Measurements from ENCODE around the gene LLGL1.
"Not testable (repeated sequence)": the region's sequence is repeated elsewhere in the genome, so short reads cannot be mapped to it uniquely, and the experiment has no call there.

Gene LLGL1

GRCh38 chr17:18194804-18195203, 30.6 kb upstream of the LLGL1 start:
- no peak for DNase-seq

- DNase-seq = no peak
Measured at GRCh38 chr17:18195246-18195645, 30.2 kb upstream of the LLGL1 start.

DNA sequence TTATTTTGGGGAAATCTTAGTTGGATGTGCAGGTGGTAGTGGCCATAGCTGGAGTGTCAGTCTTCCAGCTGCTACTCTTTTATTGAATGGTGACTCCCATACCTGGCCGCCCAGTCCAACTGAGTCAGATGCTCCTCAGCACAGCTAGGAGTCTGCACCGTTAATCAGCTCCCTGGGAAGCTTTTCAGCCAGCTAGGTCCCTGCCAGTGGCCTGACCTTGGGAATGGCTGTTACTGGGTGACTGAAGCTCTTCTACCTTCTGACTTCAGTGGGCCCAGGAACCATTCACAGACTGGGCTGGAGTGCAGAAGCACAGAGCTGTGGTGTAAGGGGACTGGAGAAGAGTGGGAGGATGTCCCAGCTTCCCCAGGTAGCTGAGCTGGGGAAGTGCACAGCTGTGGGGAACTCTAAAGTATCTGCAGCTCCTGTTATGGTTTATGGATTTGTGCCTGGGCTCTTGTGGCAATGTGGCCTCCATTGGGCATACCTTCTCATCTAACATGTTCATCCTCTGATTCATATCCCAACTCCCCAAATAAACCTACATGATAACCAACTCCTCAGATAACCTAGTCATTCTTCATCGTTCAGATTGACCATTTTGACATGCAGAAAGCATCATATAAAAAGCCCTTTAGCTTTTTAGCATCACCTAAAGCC, 27.8 kb upstream of the LLGL1 start:
- DNase-seq = no peak

DNA sequence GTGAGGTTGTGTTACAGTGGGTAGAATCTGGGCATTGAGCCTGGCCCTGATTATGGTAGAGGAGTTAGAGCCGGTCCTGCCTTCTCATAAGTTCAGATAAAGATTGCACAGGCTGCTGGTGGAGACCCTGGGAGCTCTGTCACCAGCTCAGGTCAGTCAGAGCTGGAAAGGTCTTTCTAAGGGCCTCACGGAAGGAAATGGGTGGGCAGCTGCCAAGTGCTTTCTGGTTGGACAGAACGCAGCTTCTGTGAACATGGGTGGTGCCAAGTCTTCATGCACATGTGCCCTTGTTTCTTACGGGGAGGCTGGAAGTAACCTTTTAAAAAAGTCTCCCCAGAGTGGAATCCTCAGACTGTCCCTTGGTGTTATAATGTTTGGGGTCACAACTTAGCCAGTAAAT, 26.9 kb upstream of the LLGL1 start:
- DNase-seq = no peak

- DNase-seq = no peak
Measured at GRCh38 chr17:18201108-18201507, 24.3 kb upstream of the LLGL1 start.

- no peak for DNase-seq
Measured at GRCh38 chr17:18203308-18203707, 22.1 kb upstream of the LLGL1 start.

DNA sequence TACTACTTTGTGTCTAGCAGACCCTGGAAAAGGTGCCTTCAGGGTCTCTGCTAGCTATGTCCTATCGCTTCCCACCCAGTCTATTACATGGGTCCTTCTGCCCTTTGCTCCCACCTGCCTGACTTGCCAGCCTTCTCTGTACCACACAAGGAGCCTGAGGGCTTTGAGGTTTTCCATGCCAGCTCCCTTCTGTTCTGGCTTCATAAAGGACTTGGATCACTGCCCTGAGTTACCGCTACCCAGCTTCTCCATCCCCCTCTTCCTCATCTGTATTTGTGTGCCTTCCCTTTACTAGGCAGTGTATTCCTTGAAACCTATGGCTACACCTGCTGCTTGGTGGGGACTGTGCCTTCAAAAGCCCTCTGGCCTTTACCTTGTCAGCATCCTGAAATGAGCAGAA, 19.6 kb upstream of the LLGL1 start:
- no peak for DNase-seq

DNA sequence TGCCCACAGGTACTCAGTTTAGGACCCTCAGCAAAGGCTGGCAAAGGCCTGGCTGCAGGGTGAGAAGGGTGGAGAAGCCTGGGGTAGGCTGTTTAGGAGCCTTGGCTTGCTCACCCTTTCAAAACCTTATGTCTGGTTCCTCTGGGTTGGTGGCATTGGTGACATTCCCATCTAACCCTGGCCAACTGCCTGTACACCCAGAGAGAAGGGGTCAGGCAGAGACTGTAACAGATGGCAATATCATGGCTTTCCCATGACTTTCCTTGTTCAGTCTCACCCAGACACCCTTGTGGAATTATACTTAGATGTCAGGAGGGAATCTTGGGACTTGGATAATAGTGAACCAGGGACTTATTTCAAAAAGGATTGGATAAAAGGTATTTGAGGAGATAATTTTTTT, 18.5 kb upstream of the LLGL1 start:
- no peak for DNase-seq

GRCh38 chr17:18208092-18208491, 17.3 kb upstream of the LLGL1 start:
- DNase-seq = no peak

DNA sequence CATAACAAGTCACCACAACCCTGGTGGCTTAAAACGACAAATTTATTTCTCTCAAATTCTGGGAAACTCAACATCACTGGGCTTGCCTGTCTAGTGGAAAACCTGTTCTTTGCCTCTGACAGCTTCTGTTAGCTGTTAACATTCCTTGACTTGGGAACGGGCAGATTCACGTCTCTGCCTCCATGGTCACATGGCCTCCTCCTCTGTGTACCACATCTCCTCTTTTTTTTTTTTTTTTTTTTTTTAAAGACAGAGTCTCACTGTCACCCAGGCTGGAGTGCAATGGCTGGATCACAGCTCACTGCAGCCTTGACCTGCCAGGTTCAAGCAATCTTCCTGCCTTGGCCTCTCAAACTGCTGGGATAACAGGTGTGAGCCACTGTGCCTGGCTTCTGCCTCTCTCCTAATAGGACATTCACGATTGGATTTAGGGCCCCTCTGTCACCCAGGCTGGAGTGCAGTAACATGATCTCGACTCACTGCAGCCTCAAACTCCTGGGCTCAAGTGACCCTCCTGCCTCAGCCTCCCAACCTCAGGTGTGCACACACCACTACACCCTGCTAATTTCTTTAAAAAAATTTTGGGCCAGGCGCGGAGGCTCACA, 11.7 kb upstream of the LLGL1 start:
- DNase-seq = no peak

DNA sequence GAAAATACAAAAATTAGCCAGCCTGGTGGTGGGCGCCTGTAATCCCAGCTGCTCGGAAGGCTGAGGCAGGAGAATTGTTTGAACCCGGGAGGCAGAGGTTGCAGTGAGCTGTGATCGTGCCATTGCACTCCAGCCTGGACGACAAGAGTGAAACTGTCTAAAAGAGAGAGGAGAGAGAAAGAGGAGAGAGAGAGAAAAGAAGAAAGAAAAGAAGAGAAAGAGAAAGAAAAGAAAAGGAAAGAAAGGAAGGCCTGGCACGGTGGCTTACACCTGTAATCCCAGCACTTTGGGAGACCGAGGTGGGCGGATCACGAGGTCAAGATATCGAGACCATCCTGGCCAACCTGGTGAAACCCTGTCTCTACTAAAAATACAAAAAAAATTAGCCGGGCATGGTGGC, 8.5 kb upstream of the LLGL1 start:
- DNase-seq = not testable (repeated sequence)

DNA sequence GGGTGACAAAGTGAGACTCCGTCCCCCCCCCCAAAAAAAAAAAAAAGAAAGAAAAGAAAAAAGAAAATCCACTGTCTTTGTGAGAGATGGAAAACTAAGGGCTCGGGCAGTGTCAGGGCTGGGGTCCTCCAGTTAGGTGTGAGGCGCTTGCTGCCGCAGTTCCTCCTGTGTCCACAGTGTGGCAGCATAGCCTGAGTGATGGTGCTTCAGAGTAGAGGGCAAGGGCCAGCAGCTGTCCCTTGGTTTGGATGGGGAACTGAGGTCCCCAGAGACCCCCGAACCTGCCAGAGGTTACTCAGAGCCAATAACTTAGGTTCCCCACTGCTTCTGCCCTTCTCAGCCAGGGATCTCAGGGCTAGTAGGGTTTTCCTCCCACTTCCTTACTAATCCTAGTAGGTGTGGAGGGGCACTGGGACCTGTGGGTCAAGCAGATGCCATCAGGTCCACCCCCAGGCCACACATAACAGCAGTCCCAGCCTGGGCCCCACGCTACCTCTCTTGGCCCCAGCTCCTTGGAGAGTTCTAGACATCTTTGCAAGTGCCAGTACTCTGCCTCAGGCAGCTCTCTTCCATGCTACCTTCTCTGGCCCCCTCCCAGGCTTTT, 7.9 kb upstream of the LLGL1 start:
- peak; percentile 50 for DNase-seq

DNA sequence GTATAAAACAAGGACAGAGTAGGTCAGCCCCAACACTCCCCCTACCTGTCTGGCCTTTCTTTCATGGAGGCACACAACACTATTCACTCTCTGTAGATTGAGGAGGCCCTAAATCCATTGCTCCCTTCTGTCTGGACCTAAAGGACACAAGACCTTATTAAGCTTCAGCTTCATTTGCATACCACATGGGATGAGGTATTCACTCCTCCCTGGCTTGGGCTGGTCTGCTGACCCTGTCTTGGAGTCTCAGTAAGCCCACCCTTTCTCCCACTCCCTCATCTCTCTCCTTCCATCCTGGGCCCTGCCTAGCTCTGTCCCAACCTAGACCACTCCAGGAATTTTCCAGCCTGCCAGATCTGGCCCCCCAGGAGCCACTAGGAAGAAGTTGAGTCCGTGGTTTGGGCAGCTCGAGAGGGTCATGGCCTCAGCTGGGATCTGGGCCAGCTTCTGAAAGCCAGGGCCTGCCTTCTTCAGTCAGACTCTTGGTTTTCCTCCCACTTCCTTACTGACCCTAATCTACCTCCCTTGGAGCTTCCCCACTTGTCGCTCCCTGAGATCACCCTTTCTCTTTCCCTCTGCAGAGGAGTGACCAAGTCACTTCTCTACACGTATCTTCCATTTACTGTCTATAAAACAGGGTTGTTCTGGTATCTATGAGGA, 6.5 kb upstream of the LLGL1 start:
- DNase-seq = no peak

DNA sequence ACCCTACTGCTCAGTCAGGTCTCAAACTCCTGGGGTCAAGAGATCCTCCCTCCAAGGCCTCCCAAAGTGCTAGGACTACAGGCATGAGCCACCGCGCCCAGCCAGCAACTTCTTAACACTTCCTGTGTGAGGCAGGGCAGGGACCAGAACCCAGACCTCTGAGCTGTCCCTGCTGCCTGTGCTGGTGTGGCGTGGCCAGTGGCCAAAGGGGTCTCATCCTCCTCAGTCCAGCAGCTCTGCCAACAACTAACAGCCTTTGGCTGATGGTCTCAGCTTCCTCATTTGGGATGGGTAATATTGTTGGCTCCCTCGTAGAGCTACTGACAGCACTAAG, 1.4 kb upstream of the LLGL1 start:
- DNase-seq = no peak

GRCh38 chr17:18224387-18225120, 881 bp upstream of the LLGL1 start:
- no peak for DNase-seq

DNA sequence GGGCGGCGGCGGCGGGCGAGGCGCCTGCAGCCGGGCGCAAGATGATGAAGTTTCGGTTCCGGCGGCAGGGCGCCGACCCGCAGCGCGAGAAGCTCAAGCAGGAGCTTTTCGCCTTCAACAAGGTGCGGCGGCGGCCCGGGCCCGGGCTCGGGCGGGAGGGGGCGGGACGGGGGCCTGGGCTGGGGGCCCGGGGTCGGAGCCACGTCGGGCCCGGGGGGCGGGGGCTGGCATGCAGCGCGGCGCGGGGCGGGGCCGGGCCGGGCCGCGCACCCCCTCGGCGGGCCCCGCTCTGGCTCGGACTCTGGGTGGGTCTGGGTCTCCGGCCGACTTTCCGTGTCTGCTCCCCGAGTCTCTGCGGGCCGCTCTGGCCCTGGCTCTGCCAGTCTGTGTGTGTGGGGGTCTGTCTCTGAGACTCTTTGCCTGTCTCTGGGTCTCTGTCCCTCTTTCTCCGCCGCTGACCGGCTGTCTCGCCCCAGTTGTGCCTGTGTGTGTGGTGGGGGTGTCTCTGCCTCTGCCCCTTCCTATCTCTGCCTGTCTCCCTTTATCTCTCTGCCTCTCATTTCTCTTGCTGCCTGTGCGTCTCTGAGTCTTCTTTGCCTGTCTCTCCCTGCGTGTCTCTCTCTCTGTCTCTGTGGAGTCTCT, 328 bp downstream of the LLGL1 start:
- DNase-seq = no peak

DNA sequence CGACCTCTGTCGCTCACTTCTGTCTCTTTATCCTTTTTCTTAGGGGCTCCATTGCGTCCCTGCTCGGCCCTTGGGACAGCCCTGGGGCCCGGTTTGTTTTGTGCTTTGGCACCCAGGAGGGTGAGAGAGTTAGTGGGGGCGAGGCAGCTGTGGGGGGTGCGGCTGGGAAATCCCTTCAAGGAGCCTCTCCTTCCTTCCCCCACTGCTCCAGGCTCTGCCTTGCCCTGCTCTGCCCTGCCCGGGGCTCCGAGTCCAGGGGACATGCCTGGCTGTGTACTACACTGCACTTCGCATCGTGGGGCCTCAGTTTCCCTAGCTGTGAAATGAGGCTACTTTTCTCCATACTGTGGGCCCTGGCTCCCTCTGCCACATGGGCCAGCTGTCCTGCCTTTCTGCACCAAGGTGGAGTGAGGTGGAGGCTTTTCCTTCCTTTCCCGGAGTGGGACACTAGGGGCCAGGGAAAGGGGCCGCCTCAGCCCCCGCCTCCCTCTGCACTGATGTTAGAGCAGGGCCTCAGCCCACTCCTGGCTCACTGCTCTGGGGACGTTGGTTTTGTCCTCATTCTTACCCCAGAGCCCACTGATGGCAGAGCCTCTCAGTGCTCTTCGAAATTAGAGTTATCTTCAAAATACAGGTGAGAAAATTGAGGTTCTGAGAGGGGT, 980 bp downstream of the LLGL1 start:
- no peak for DNase-seq

GRCh38 chr17:18227635-18228034, 2.2 kb downstream of the LLGL1 start:
- no peak for DNase-seq

DNA sequence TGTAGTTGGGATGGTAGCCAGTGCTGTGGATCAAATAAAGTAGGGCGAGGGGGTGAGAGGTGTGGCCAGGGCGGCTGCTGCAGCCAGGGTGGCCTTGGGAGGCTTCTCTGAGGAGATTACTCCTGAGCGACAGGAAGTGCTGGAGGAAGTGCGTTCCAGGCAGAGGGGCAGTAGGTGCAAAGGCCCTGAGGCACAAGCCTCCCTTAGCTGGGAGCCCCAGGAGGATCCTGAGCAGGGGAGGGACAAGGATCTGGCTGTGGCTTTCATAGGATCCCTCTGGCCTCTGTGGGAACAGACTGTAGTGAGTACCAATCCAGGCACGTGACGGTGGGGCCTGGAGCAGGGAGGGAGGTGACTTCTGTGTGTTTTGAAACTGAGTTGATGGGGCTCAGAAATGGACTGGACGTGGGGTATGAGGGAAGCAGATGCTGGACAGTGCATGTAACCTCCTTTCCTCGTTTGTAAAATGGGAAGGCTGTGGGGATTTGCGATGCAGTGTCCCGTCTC, 2.8 kb downstream of the LLGL1 start:
- DNase-seq = no peak

- DNase-seq = no peak
Measured at GRCh38 chr17:18229254-18229653, 3.8 kb downstream of the LLGL1 start.

- no peak for DNase-seq
Measured at GRCh38 chr17:18229771-18230170, 4.3 kb downstream of the LLGL1 start.
